HEK293T (cell line): ENCODE data around the gene KCNA1.

Experiments used
- CTCF ChIA-PET: fragments of 350-600 bp; formaldehyde crosslinking; extraction: SDS; loops from one replicate; lab custom pipeline; 2021; ENCODE audit warnings: antibody characterized with exemption, inconsistent platforms; lab: Yijun Ruan, JAX
- POLR2A ChIA-PET: fragments of 350-600 bp; formaldehyde crosslinking; extraction: SDS; loops from one replicate; lab custom pipeline; 2020; ENCODE audit warnings: antibody characterized with exemption, inconsistent platforms; lab: Yijun Ruan, JAX
- DNase-seq: peaks from one replicate; pipeline ENCODE4 v3.0.0; 2012; ENCODE audit warnings: mixed read lengths; ENCODE audit errors: extremely low spot score
- ARNT ChIP-seq: fragments of 450-650 bp; IDR thresholded peaks from 2 replicates; pipeline ENCODE4 v1.6.1; 2017; ENCODE audit warnings: mild to moderate bottlenecking
- BHLHE40 ChIP-seq: fragments of 450-650 bp; IDR thresholded peaks from 2 replicates; pipeline ENCODE4 v1.6.1; 2016; ENCODE audit warnings: mild to moderate bottlenecking, moderate library complexity, borderline replicate concordance
- CTBP1 ChIP-seq: fragments of 450-650 bp; IDR thresholded peaks from 2 replicates; pipeline ENCODE4 v1.6.1; 2016; ENCODE audit warnings: borderline replicate concordance
- ELF4 ChIP-seq: fragments of 450-650 bp; IDR thresholded peaks from 2 replicates; pipeline ENCODE4 v1.6.1; 2017; ENCODE audit warnings: antibody characterized with exemption
- FOXA1 ChIP-seq: fragments of 450-650 bp; IDR thresholded peaks from 2 replicates; pipeline ENCODE4 v1.6.1; 2016; ENCODE audit warnings: mild to moderate bottlenecking
- FOXK2 ChIP-seq: fragments of 450-650 bp; IDR thresholded peaks from 2 replicates; pipeline ENCODE4 v1.6.1; 2016; ENCODE audit warnings: mild to moderate bottlenecking
- FOXM1 ChIP-seq: fragments of 450-650 bp; IDR thresholded peaks from 2 replicates; pipeline ENCODE4 v1.6.1; 2017; ENCODE audit warnings: mild to moderate bottlenecking, borderline replicate concordance
- HDGF ChIP-seq: fragments of 450-650 bp; IDR thresholded peaks from 2 replicates; pipeline ENCODE4 v1.6.1; 2017; ENCODE audit warnings: antibody characterized with exemption, borderline replicate concordance
- L3MBTL2 ChIP-seq: fragments of 450-650 bp; conservative IDR thresholded peaks from 2 replicates; pipeline ENCODE4 v1.6.1; 2016; ENCODE audit warnings: mild to moderate bottlenecking
- LEF1 ChIP-seq: fragments of 450-650 bp; IDR thresholded peaks from 2 replicates; pipeline ENCODE4 v1.6.1; 2017; ENCODE audit warnings: mild to moderate bottlenecking, borderline replicate concordance
- NFRKB ChIP-seq: fragments of 450-650 bp; IDR thresholded peaks from 2 replicates; pipeline ENCODE4 v1.6.1; 2016; ENCODE audit warnings: mild to moderate bottlenecking, moderate library complexity
- SP1 ChIP-seq: fragments of 450-650 bp; IDR thresholded peaks from 2 replicates; pipeline ENCODE4 v1.6.1; 2017
- SUZ12 ChIP-seq: fragments of 450-650 bp; IDR thresholded peaks from 2 replicates; pipeline ENCODE4 v1.6.1; 2016; ENCODE audit warnings: mild to moderate bottlenecking
- TARDBP ChIP-seq: fragments of 450-650 bp; IDR thresholded peaks from 2 replicates; pipeline ENCODE4 v1.6.1; 2016
- ZNF384 ChIP-seq: fragments of 450-650 bp; IDR thresholded peaks from 2 replicates; pipeline ENCODE4 v1.6.1; 2016
- TF ChIP-seq, protein P1 (sequence below): fragments of 450-650 bp; IDR thresholded peaks from 2 replicates; pipeline ENCODE4 v1.6.1; 2016

KCNA1 gene

DNA sequence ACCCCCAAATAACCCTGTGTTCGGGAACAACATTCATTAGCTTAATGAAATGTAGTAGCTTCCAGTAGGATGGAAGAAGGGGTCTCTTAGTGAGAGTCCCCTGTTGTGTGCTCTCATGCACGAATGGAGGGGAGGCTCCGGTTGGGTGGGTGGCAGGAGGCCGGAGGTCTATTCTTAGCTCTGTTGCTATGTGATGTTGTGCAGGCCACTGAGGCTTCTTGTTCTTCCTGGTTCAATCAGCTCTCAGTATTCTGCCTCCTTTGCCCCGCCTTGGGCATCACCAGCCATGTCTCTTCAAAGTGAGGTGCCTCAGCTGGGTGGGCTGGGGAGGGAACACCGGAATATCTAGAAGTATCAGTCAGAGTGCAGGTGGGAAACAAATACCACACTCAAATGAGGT lies 50.8 kb downstream of the KCNA1 start:
- no peak for DNase-seq
- ChIA-PET POLR2A (no interaction called here), CTCF (no interaction called here)
- TF ChIP-seq SP1: no peak
- TF ChIP-seq HDGF: no peak
- no peak for TF ChIP-seq ZNF384
- TF ChIP-seq FOXM1: no peak
- no peak for TF ChIP-seq LEF1
- no peak for TF ChIP-seq NFRKB
- no peak for TF ChIP-seq FOXK2
- no peak for TF ChIP-seq SUZ12
- no peak for TF ChIP-seq CTBP1
- TF ChIP-seq, protein P1, sequence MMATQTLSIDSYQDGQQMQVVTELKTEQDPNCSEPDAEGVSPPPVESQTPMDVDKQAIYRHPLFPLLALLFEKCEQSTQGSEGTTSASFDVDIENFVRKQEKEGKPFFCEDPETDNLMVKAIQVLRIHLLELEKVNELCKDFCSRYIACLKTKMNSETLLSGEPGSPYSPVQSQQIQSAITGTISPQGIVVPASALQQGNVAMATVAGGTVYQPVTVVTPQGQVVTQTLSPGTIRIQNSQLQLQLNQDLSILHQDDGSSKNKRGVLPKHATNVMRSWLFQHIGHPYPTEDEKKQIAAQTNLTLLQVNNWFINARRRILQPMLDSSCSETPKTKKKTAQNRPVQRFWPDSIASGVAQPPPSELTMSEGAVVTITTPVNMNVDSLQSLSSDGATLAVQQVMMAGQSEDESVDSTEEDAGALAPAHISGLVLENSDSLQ: no peak
- no peak for TF ChIP-seq ELF4

DNA sequence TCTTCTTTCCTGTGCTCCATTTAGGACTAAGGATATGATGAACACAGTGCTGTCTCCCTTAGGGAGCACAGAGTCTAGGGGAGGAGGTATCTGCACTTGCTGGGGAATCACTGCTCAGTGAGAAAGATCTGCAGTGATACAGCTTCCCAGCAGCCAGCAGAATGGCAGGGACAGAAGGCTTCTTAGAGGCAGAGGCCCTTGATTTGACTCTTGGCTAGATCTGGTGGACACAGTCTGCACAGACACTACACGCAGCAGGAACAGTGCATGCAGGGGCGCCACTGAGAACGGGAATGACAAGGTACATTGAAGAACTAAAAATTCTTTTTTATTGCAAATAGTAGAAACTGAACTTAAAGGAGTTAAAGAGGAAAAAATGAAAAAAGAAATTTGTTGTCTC lies 51.6 kb downstream of the KCNA1 start:
- CTCF ChIA-PET: interaction anchor here (0.7 kb wide), 1 partner anchor 1758 kb away, joined by 3 read pairs; no protein-coding TSS in a partner anchor
- POLR2A ChIA-PET: no interaction called here
- TF ChIP-seq ELF4 (no peak), FOXM1 (no peak), HDGF (no peak), FOXA1 (no peak), ZNF384 (no peak), FOXK2 (no peak), BHLHE40 (no peak), LEF1 (no peak), L3MBTL2 (no peak), SP1 (no peak), NFRKB (no peak), CTBP1 (no peak), SUZ12 (no peak), TARDBP (no peak), ARNT (no peak)
- TF ChIP-seq, protein P1: no peak
- DNase-seq: no peak

DNA sequence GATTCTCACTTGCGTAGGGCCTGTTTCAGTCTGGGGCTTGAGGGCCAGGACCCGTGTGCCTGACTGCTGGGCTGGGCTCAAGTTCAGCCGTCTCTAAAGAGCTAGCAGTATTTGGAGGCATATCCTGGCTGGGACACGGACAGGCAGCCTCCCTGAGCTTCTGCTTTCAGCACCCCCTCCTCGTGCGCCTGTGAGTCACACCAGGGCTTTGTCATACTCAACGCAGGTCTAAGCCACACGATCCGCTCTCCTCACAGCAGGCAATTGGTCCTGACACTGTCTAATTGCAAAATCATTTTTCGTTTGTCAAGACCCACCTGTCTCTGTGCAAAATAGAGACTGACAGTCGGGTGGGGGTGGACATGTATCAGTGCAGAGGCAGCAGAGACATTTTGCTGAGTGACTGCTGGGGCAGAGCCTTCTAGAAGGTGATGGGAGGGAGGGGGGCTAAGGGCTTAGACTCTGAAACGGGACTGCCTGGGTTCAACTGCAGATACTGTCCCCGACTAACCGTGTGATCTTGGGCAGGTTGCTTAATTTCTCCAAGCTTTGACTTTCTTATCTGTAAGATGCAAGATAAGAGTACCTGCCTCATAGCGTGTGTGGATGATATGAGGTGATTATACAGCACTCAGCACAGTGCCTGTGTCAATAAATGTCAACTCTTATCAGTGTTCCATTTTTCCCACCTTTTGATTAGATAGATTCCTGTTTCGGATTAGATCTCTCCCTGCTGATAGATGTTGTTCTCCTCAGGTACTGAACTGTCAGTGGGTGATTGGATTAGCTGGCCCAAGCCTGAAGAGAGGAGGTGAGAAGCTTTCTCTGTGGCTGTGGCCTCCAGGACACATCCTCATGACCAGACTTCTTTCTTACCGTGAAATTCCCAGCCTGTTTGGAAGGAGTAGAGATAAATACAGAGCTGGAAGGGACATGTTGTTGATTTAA lies 53.1 kb downstream of the KCNA1 start:
- TF ChIP-seq CTBP1: no peak
- no peak for TF ChIP-seq FOXM1
- TF ChIP-seq ZNF384: no peak
- TF ChIP-seq LEF1: no peak
- no peak for TF ChIP-seq ELF4
- TF ChIP-seq HDGF: no peak
- TF ChIP-seq, protein P1: no peak
- TF ChIP-seq FOXK2: no peak
- TF ChIP-seq BHLHE40: no peak
- TF ChIP-seq NFRKB: no peak
- TF ChIP-seq L3MBTL2: no peak
- TF ChIP-seq SUZ12: no peak
- CTCF ChIA-PET: interaction anchor here (1.5 kb wide), 1 partner anchor 105 kb away, joined by 5 read pairs; no protein-coding TSS in a partner anchor
- POLR2A ChIA-PET: no interaction called here
- no peak for DNase-seq
